BLaER1 treated with 17β-estradiol and CSF1 and Interleukin-3, amounts not matched to agents 10 nM and 100 nM (cell line): ENCODE results near the gene PDE11A.

Experiments
- H3K27ac ChIP-seq, 11 experiments: shearing (Covaris generic); formaldehyde crosslinking; 2 replicates each; pipeline ENCODE4 v1.8.1; 2022
- H3K27me3 ChIP-seq, 11 experiments: shearing (Covaris generic); formaldehyde crosslinking; 2 replicates each; pipeline ENCODE4 v1.8.1; 2022
- H3K36me3 ChIP-seq, 11 experiments: shearing (Covaris generic); formaldehyde crosslinking; 2 replicates each; pipeline ENCODE4 v1.8.1; 2022
- H3K4me1 ChIP-seq, 10 experiments: shearing (Covaris generic); formaldehyde crosslinking; 2 replicates each; pipeline ENCODE4 v1.8.1; 2022
- H3K4me2 ChIP-seq, 11 experiments: shearing (Covaris generic); formaldehyde crosslinking; 2 replicates each; pipeline ENCODE4 v1.8.1; 2022
- H3K4me3 ChIP-seq, 10 experiments: shearing (Covaris generic); formaldehyde crosslinking; 2 replicates each; pipeline ENCODE4 v1.8.1; 2022
- H3K9ac ChIP-seq, 11 experiments: shearing (Covaris generic); formaldehyde crosslinking; 2 replicates each; pipeline ENCODE4 v1.8.1; 2022
- H3K9me3 ChIP-seq, 11 experiments: shearing (Covaris generic); formaldehyde crosslinking; replicated peaks in 1 of 11; 2 replicates each; pipeline ENCODE4 v1.8.1; 2022
- H4K20me1 ChIP-seq, 11 experiments: shearing (Covaris generic); formaldehyde crosslinking; 2 replicates each; pipeline ENCODE4 v1.8.1; 2022
- Cebpa-rat ChIP-seq, 11 experiments: shearing (Covaris generic); IDR thresholded peaks; 2 replicates each; pipeline ENCODE4 v1.8.1; 2022

Gene PDE11A

DNA sequence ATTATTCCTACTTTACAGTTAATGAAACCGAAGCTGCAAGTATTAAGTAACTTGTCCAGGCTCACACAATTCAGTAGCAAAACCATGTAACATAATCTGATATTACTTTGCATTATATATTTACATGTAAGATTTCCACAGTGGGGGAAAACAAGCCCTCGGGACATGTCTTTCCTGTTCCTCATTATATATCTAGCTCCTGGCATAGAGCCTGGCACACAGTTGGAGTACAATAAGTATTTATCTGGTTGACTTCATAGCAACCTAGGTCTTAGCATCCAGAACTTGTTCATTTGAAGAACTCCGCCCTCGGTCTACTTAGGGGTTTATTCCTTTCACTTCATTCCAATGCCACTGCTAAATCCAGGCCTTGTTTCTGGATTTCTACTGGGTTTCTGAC is 38.1 kb upstream of the PDE11A start:
- Histone ChIP-seq H3K9me3 (no peaks in the 10 kb centered on the region), H3K36me3 (peaks cover 0 to 5% (median 0%) of the 10 kb centered on the region in 11 experiments; a peak in 2 of 22 replicates), H4K20me1 (no peaks in the 10 kb centered on the region; a peak in 1 of 22 replicates), H3K4me2 (no peak overlapping the region), H3K4me3 (no peak overlapping the region), H3K9ac (no peak overlapping the region), H3K27ac (no peak overlapping the region), H3K27me3 (no peaks in the 10 kb centered on the region), H3K4me1 (peaks cover 12 to 28% (median 17%) of the 10 kb centered on the region in 10 experiments)
- no peak for TF ChIP-seq Cebpa-rat (IDR thresholded peaks at IDR 0.05)

DNA sequence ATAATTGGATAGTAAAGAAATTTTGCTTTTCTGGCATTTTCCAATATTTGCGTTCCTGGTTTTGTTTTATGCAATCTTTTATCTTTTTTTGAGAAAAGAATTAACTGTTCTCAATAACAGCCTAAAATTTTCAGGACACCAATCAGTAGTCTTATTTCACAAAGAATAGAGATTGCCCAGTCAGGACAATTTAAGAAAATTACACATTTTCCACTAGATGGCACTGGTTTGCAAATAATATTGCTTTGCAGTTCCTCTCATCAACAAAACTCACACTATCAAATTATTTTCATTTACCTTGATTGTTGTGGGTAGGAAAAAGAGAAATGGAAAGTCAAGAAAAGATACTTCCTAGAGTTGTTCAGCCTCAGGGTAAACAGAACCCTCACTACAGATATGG is 37.2 kb upstream of the PDE11A start:
- TF ChIP-seq Cebpa-rat (IDR thresholded peaks at IDR 0.05) = no peak
- Histone ChIP-seq H3K9me3 (no peaks in the 10 kb centered on the region), H3K4me1 (peaks cover 12 to 19% (median 17%) of the 10 kb centered on the region in 10 experiments), H3K4me3 (no peak overlapping the region), H3K36me3 (no peaks in the 10 kb centered on the region), H3K9ac (no peak overlapping the region), H3K4me2 (no peak overlapping the region), H3K27me3 (no peaks in the 10 kb centered on the region), H4K20me1 (no peaks in the 10 kb centered on the region), H3K27ac (no peak overlapping the region)

DNA sequence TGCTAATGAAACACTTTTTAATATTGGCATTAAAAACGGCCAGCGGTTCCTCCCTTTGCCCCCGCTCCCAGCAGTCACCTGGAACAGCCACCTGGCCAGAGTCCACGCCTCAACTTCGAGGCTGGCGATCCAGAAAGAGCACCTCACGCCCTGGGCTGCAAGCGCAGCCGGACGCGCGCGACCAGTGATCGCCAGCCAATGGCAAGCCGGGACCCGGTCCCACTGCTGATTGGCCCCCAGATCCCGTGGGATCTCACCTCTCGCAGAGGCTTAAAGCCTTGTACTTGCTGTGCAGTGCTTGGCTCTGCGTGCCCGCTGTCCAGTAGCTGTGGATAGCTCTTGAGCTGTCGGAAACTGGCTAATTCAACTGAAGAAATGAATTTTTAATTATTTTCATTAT is 35.6 kb upstream of the PDE11A start:
- no peak overlapping the region for H3K9ac ChIP-seq
- no peaks in the 10 kb centered on the region for H3K27me3 ChIP-seq
- H3K36me3 ChIP-seq = no peaks in the 10 kb centered on the region
- no peaks in the 10 kb centered on the region for H3K9me3 ChIP-seq
- H4K20me1 ChIP-seq = no peaks in the 10 kb centered on the region
- no peak for TF ChIP-seq Cebpa-rat (IDR thresholded peaks at IDR 0.05)
- no peak overlapping the region for H3K27ac ChIP-seq
- no peak overlapping the region for H3K4me3 ChIP-seq
- H3K4me1 ChIP-seq = peaks cover under 1 to 8% (median 3%) of the 10 kb centered on the region in 10 experiments; a peak in 16 of 20 replicates
- no peak overlapping the region for H3K4me2 ChIP-seq

DNA sequence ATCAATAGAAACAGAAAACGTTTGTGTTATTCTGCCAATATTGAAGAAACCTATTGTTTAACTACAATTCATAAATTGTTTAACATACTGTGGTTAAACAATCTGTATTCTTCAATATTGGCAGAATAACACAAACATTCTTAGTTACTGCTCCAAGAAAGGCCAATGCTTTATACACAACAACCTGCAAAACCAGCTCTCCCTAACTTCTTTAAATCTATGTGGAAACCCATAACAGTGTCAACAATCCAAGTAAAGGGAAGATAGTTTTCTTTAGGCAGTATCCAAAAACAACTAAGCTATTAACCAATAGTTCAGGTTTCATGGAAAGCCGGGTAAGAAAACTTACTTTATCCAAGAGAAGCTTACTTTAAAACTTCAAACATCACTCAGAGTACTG is 33.5 kb upstream of the PDE11A start:
- no peaks in the 10 kb centered on the region for H3K9me3 ChIP-seq
- H3K27me3 ChIP-seq = no peaks in the 10 kb centered on the region
- H3K27ac ChIP-seq = no peak overlapping the region
- no peaks in the 10 kb centered on the region for H4K20me1 ChIP-seq
- 0 out of 20 replicates have a peak, but pooled peaks cover 0 to 3% (median 0%) of the 10 kb centered on the region in 10 experiments for H3K4me1 ChIP-seq
- H3K36me3 ChIP-seq = no peaks in the 10 kb centered on the region
- H3K4me3 ChIP-seq = no peak overlapping the region
- no peak for TF ChIP-seq Cebpa-rat (IDR thresholded peaks at IDR 0.05)
- H3K9ac ChIP-seq = no peak overlapping the region
- H3K4me2 ChIP-seq = no peak overlapping the region

DNA sequence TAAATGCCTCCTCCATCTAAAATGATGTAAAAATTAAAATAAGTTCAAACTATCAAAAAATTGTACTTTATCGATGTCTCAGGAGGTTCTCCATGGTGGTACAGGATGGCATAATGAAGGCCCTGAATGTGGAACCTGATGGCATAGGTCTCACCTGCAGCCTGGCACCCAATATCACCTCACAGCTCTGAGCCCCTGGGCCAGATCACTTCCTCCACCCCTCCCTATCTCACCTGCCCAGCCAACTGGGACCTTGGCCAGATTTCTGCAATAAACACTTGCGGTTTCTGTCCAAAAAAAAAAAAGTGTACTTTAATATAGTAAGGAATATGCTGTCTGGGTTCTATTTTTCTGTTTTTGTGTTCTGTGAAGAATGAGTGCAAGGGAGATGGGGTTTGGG is 33.0 kb upstream of the PDE11A start:
- H3K9ac ChIP-seq = no peak overlapping the region
- H3K27ac ChIP-seq = no peak overlapping the region
- no peaks in the 10 kb centered on the region for H3K9me3 ChIP-seq
- H4K20me1 ChIP-seq = no peaks in the 10 kb centered on the region
- H3K4me3 ChIP-seq = no peak overlapping the region
- no peaks in the 10 kb centered on the region for H3K36me3 ChIP-seq
- no peak overlapping the region for H3K4me2 ChIP-seq
- no peaks in the 10 kb centered on the region for H3K4me1 ChIP-seq
- no peak for TF ChIP-seq Cebpa-rat (IDR thresholded peaks at IDR 0.05)
- no peaks in the 10 kb centered on the region for H3K27me3 ChIP-seq

DNA sequence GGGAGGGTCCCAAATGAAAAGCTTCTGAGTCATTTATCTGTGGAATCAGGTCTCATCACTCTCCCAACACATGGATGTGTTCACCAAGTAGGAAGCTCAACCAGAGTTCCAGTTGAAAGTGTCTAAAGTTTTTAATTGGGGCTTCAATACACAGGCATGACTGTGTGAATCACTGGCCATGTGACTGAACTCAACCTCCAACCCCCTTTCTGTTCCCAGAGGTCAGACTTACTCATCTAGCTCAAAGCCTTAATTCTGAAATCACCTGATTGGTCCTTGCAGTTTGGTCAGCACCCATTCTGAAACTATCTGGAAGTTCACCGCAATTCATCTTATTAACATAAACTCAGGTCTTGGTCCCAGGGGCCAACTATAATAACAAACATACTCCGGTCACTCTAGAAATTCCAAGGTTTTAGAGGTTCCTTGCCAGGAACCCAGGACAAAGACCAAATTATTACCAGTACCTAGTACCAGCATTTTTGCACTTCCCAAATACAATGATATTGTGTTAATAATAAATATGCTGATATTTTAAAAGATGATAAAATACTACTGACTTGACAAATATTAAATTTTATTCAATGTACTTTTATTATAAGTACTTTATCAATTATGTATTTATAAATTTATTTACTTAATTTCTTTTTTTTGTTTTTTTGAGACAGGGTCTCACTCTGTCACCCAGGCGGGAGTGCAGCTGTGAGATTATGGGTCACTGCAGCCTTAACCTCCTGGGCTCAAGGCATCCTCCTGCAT is 28.9 kb upstream of the PDE11A start:
- H3K4me3 ChIP-seq = no peak overlapping the region
- no peaks in the 10 kb centered on the region for H4K20me1 ChIP-seq
- H3K36me3 ChIP-seq = no peaks in the 10 kb centered on the region
- H3K4me2 ChIP-seq = no peak overlapping the region
- H3K27me3 ChIP-seq = no peaks in the 10 kb centered on the region
- peaks cover 0 to 10% (median 4%) of the 10 kb centered on the region in 10 experiments; a peak in 6 of 20 replicates for H3K4me1 ChIP-seq
- H3K9ac ChIP-seq = no peak overlapping the region
- peaks cover 0 to 8% (median 2%) of the 10 kb centered on the region in 11 experiments; a peak in 9 of 22 replicates for H3K9me3 ChIP-seq
- H3K27ac ChIP-seq = no peak overlapping the region
- no peak for TF ChIP-seq Cebpa-rat (IDR thresholded peaks at IDR 0.05)

DNA sequence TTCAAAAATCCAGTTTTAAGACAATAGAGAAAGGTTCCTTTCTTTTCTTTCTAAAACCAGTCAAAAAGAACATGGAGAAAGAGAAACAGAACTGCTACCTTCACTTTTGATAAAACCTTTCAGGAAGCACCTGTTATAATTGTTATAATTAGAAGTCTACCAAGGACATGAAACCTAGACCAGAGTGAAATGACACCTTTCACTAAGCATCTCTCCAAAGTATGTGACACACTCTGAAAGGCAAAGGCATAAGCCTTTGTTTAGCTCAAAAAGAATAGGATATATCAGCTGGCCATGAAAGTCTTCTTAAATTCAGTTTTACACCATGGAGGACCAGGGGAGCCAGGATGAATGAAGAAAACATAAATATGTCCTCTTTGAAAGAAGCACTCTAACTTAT is 20.9 kb upstream of the PDE11A start:
- Histone ChIP-seq H3K36me3 (no peaks in the 10 kb centered on the region), H4K20me1 (no peaks in the 10 kb centered on the region), H3K27ac (no peak overlapping the region), H3K4me3 (no peak overlapping the region), H3K9me3 (peaks cover 15 to 30% (median 23%) of the 10 kb centered on the region in 11 experiments), H3K9ac (no peak overlapping the region), H3K27me3 (no peaks in the 10 kb centered on the region), H3K4me2 (no peak overlapping the region), H3K4me1 (no peaks in the 10 kb centered on the region)
- TF ChIP-seq Cebpa-rat (IDR thresholded peaks at IDR 0.05) = no peak

DNA sequence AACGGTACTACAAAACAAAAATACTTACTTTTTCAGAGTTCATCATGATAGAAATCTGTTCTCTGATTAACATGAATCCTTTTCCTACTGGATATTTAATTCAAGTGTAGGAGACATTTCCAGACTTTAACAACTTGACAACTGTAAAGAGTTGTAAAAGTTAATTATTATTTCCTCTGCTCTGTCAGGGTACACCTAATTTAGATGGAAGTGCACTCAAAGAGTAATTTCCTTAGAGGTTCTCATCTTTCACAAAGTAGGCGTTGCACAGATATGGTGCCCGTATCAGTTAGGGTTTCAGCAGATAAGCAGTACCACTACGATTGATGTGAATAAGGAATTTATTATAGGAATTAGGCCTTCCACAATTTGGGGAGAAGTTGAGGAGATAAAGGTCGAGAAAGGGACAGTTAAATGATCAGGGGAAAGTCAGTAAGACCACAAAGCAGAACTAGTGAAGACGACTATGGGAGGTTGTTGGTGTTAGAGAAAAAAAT is 16.2 kb upstream of the PDE11A start:
- Histone ChIP-seq H3K36me3 (no peaks in the 10 kb centered on the region), H3K4me2 (no peak overlapping the region), H3K27ac (no peak overlapping the region), H4K20me1 (no peaks in the 10 kb centered on the region), H3K27me3 (no peaks in the 10 kb centered on the region), H3K9ac (no peak overlapping the region), H3K9me3 (no peaks in the 10 kb centered on the region), H3K4me1 (no peaks in the 10 kb centered on the region), H3K4me3 (no peak overlapping the region)
- TF ChIP-seq Cebpa-rat (IDR thresholded peaks at IDR 0.05) = no peak

DNA sequence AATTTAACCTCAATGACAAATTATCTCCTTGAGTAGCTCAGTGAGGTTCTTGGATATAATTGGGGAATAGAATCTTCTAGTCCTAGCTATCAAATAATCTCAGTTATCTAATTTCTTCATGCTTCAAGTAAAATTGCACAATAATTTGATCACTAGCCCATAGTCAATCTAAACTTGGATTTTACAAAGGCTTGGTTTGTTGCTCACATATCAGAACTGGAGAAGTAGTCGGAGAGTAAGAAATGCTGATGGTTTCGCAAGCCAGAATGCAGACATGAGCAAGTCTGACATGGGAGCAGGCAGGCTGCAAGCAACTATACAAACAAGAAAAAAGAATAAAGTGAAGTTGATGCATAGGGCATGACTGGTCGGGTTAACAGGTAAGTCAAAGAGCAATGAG is 11.7 kb upstream of the PDE11A start:
- H3K4me3 ChIP-seq = no peak overlapping the region
- H4K20me1 ChIP-seq = no peaks in the 10 kb centered on the region
- no peak overlapping the region for H3K9ac ChIP-seq
- no peaks in the 10 kb centered on the region for H3K4me1 ChIP-seq
- TF ChIP-seq Cebpa-rat (IDR thresholded peaks at IDR 0.05) = no peak
- H3K4me2 ChIP-seq = no peak overlapping the region
- no peak overlapping the region for H3K27ac ChIP-seq
- no peaks in the 10 kb centered on the region for H3K36me3 ChIP-seq
- H3K27me3 ChIP-seq = no peaks in the 10 kb centered on the region
- peaks cover 0 to 4% (median 0%) of the 10 kb centered on the region in 11 experiments; a peak in 4 of 22 replicates for H3K9me3 ChIP-seq
